HCT116 (cell line): ENCODE results near the gene TAAR8. TPM values are rescaled to one million over a fixed set of nuclear protein-coding genes. Genes with fewer than 3 reads are reported as not detected.

Experiments used
- ATAC-seq: fragments of 200-7000 bp; cut with Tn5 transposase; 2 replicates; pipeline ENCODE4 v1.9.1; 2020; ENCODE audit warnings: mild to moderate bottlenecking, moderate library complexity
- BruUV-seq: library from RNA; stranded (reverse); fragments of 400-500 nt; replicated peaks from 2 replicates; lab custom pipeline; 2021; lab: Mats Ljungman, UMichigan
- CTCF ChIA-PET: fragments of 300-600 bp; sonication (Branson Sonifier 250); formaldehyde crosslinking; loops from one replicate; lab custom pipeline; 2021; ENCODE audit warnings: antibody characterized with exemption; lab: Charles Lee
- POLR2A ChIA-PET: fragments of 300-600, 350-600 bp; sonication (Branson Sonifier 250); formaldehyde crosslinking; loops from one replicate; lab custom pipeline; 2021; ENCODE audit warnings: antibody characterized with exemption; lab: Charles Lee
- RAD21 ChIA-PET, 2 experiments: fragments of 300-600 bp; sonication (Branson Sonifier 250); formaldehyde crosslinking; loops; one replicate each; lab custom pipeline; 2023; ENCODE audit warnings: low total read pairs in 2 of 2; ENCODE audit not compliant: uncharacterized antibody in 2 of 2, unreplicated experiment in 2 of 2, low non-redundant PET in 1 of 2; lab: Charles Lee
- DNase-seq: peaks from one replicate; pipeline ENCODE4 v3.0.0-alpha.2; 2010; ENCODE audit warnings: low read depth, low spot score
- H2AFZ ChIP-seq: fragments of 200-600 bp; shearing (Covaris generic), sonication (generic); 2 replicates; pipeline ENCODE4 v1.6.1; 2017; ENCODE audit warnings: low read depth, mixed run types, mixed read lengths, antibody characterized with exemption, low read length; ENCODE audit not compliant: poor library complexity, severe bottlenecking
- H3K27ac ChIP-seq: 2 replicates; pipeline ENCODE4 v1.5.1; 2012; ENCODE audit warnings: low read depth, low read length
- H3K27me3 ChIP-seq: fragments of 200-600 bp; sonication (generic); 2 replicates; pipeline ENCODE4 v1.6.1; 2016; ENCODE audit warnings: mixed run types, low read length, mixed read lengths; ENCODE audit not compliant: insufficient read depth
- H3K36me3 ChIP-seq, 2 experiments: fragments of 200-500 bp in 1 of 2; fragments of 200-600 bp in 1 of 2; sonication (Bioruptor generic) in 1 of 2; sonication (generic) in 1 of 2; 2 replicates each; pipeline versions ENCODE4 v1.5.1 to v1.6.1; 2014 to 2016; ENCODE audit warnings: low read length in 2 of 2, inconsistent platforms in 1 of 2, mixed read lengths in 1 of 2, mixed run types in 1 of 2; ENCODE audit not compliant: insufficient read depth in 2 of 2, control insufficient read depth in 1 of 2
- H3K4me1 ChIP-seq, 2 experiments: fragments of 200-600 bp in 1 of 2; sonication (generic) in 1 of 2; 2 replicates each; pipeline versions ENCODE4 v1.5.1 to v1.6.1; 2012 to 2017; ENCODE audit warnings: low read length in 2 of 2, inconsistent platforms in 1 of 2, mild to moderate bottlenecking in 1 of 2, mixed read lengths in 1 of 2, mixed run types in 1 of 2, moderate library complexity in 1 of 2; ENCODE audit not compliant: insufficient read depth in 2 of 2, control insufficient read depth in 1 of 2
- H3K4me2 ChIP-seq: fragments of 200-600 bp; sonication (generic); 2 replicates; pipeline ENCODE4 v1.6.1; 2017; ENCODE audit warnings: mixed run types, low read length, mixed read lengths
- H3K4me3 ChIP-seq, 2 experiments: fragments of 200-600 bp in 1 of 2; sonication (generic) in 1 of 2; replicated peaks in 1 of 2; 2 replicates each; pipeline ENCODE4 v1.5.1; 2011 to 2016; ENCODE audit warnings: low read length in 2 of 2, control low read depth in 1 of 2, low read depth in 1 of 2, mild to moderate bottlenecking in 1 of 2, mixed read lengths in 1 of 2, mixed run types in 1 of 2
- H3K79me2 ChIP-seq: fragments of 200-600 bp; sonication (generic); 2 replicates; pipeline ENCODE4 v1.6.1; 2017; ENCODE audit warnings: mild to moderate bottlenecking, mixed run types, low read length, moderate library complexity, mixed read lengths; ENCODE audit not compliant: insufficient read depth
- H3K9ac ChIP-seq: fragments of 200-600 bp; sonication (generic); 2 replicates; pipeline ENCODE4 v1.6.1; 2016; ENCODE audit warnings: low read length, mixed read lengths
- H3K9me2 ChIP-seq: fragments of 200-600 bp; sonication (generic), shearing (Covaris generic); 2 replicates; pipeline ENCODE4 v1.6.1; 2017; ENCODE audit warnings: mixed run types, mild to moderate bottlenecking, moderate library complexity; ENCODE audit not compliant: insufficient read depth
- H3K9me3 ChIP-seq, 2 experiments: fragments of 200-500 bp in 1 of 2; fragments of 200-600 bp in 1 of 2; sonication (Bioruptor generic) in 1 of 2; sonication (generic) in 1 of 2; 2 replicates each; pipeline ENCODE4 v1.6.1; 2014 to 2017; ENCODE audit warnings: low read length in 2 of 2, mixed read lengths in 2 of 2, inconsistent platforms in 1 of 2, low read depth in 1 of 2, mild to moderate bottlenecking in 1 of 2, mixed run types in 1 of 2, moderate library complexity in 1 of 2; ENCODE audit not compliant: control insufficient read depth in 1 of 2, insufficient read depth in 1 of 2
- H4K20me1 ChIP-seq: fragments of 200-600 bp; sonication (generic), shearing (Covaris generic); 2 replicates; pipeline ENCODE4 v1.6.1; 2017; ENCODE audit warnings: mixed run types, mild to moderate bottlenecking, moderate library complexity; ENCODE audit not compliant: insufficient read depth
- CEBPB ChIP-seq: IDR thresholded peaks from 2 replicates; pipeline ENCODE4 v1.6.1; 2012; ENCODE audit warnings: low read depth
- POLR2AphosphoS5 ChIP-seq: IDR thresholded peaks from 2 replicates; pipeline ENCODE4 v1.6.1; 2011; ENCODE audit warnings: mild to moderate bottlenecking, low read depth, low read length, moderate library complexity
- RAD21 ChIP-seq: IDR thresholded peaks from 2 replicates; pipeline ENCODE4 v1.6.1; 2012; ENCODE audit warnings: low read depth, mild to moderate bottlenecking
- SIN3A ChIP-seq: IDR thresholded peaks from 2 replicates; pipeline ENCODE4 v1.6.1; 2012; ENCODE audit warnings: low read depth
- YY1 ChIP-seq: IDR thresholded peaks from 2 replicates; pipeline ENCODE4 v1.6.1; 2011; ENCODE audit warnings: low read length, low read depth, moderate library complexity, mild to moderate bottlenecking; ENCODE audit not compliant: insufficient replicate concordance; ENCODE audit errors: extremely low read depth
- ZNF274 ChIP-seq: fragments of 200-500 bp; sonication (Bioruptor generic); IDR thresholded peaks from 2 replicates; pipeline ENCODE4 v1.6.1; 2014; ENCODE audit warnings: mild to moderate bottlenecking, low read depth, low read length, inconsistent platforms
- intact Hi-C: fragments of 100-400 bp; cut with micrococcal nuclease; formaldehyde crosslinking; loops from 2 replicates; pipeline ENCODE4 v1.10.0; 2022
- total RNA-seq: library from RNA; stranded (reverse); gene quantifications from one replicate; pipeline ENCODE4 v1.2.1, GENCODE V29; 2021; ENCODE audit not compliant: unreplicated experiment
- TF ChIP-seq, protein P1 (sequence below): IDR thresholded peaks from 2 replicates; pipeline ENCODE4 v1.6.1; 2012
- TF ChIP-seq, protein P2 (sequence below), 3 experiments: fragments of 200-600 bp in 1 of 3; sonication (generic) in 1 of 3; IDR thresholded peaks in 2 of 3; conservative IDR thresholded peaks in 1 of 3; 2 replicates each; pipeline ENCODE4 v1.5.1; 2012 to 2017; ENCODE audit warnings: low read depth in 2 of 3, low read length in 2 of 3, antibody characterized with exemption in 1 of 3, borderline replicate concordance in 1 of 3, control low read depth in 1 of 3, mild to moderate bottlenecking in 1 of 3, mixed read lengths in 1 of 3, mixed run types in 1 of 3, moderate library complexity in 1 of 3; ENCODE audit not compliant: insufficient read depth in 1 of 3

TAAR8 gene
- total RNA-seq, 1 experiment from 2014 or later, result not detected

- peak overlapping the region; percentile 46 to 79; a peak in 3 of 4 replicates for H3K4me3 ChIP-seq
- no peak overlapping the region for H3K27ac ChIP-seq
- DNase-seq (no peak), ATAC-seq (no peak)
- intact Hi-C loops, result no loop called here
- H3K4me2 ChIP-seq, result peak overlapping the region; percentile 86
- no peaks in the 10 kb centered on the region for H4K20me1 ChIP-seq
- TF ChIP-seq, protein P1, sequence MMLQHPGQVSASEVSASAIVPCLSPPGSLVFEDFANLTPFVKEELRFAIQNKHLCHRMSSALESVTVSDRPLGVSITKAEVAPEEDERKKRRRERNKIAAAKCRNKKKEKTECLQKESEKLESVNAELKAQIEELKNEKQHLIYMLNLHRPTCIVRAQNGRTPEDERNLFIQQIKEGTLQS, result no peak
- TF ChIP-seq YY1 (no peak), ZNF274 (no peak), POLR2AphosphoS5 (no peak), CEBPB (no peak), RAD21 (no peak), SIN3A (no peak)
- TF ChIP-seq, protein P2, sequence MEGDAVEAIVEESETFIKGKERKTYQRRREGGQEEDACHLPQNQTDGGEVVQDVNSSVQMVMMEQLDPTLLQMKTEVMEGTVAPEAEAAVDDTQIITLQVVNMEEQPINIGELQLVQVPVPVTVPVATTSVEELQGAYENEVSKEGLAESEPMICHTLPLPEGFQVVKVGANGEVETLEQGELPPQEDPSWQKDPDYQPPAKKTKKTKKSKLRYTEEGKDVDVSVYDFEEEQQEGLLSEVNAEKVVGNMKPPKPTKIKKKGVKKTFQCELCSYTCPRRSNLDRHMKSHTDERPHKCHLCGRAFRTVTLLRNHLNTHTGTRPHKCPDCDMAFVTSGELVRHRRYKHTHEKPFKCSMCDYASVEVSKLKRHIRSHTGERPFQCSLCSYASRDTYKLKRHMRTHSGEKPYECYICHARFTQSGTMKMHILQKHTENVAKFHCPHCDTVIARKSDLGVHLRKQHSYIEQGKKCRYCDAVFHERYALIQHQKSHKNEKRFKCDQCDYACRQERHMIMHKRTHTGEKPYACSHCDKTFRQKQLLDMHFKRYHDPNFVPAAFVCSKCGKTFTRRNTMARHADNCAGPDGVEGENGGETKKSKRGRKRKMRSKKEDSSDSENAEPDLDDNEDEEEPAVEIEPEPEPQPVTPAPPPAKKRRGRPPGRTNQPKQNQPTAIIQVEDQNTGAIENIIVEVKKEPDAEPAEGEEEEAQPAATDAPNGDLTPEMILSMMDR (IDR thresholded peaks at IDR 0.05 in 2 of 3, conservative IDR thresholded peaks at IDR 0.05 in 1 of 3; ENCODE audit: borderline replicate concordance in 1 of 3, insufficient read depth in 1 of 3, low read depth in 2 of 3, low read length in 2 of 3), result no peak
- CTCF ChIA-PET, result interaction anchor here (1.1 to 1.7 kb wide), 3 partner anchors 19 to 310 kb away, joined by 3 to 7 read pairs (median 4); no protein-coding TSS in a partner anchor
- H3K9me3 ChIP-seq, result no peaks in the 10 kb centered on the region
- no peaks in the 10 kb centered on the region for H3K27me3 ChIP-seq
- no TSS peak for BruUV-seq
- POLR2A ChIA-PET, result no interaction called here
- H3K4me1 ChIP-seq, result peaks cover 6 to 18% of the 10 kb centered on the region in 2 experiments
- no peak overlapping the region for H2AFZ ChIP-seq
- H3K79me2 ChIP-seq, result peaks cover 50% of the 10 kb centered on the region
- H3K9me2 ChIP-seq, result no peaks in the 10 kb centered on the region
- H3K36me3 ChIP-seq, result no peaks in the 10 kb centered on the region
- RAD21 ChIA-PET, result interaction anchor here in 1 of 2 experiments (0.6 kb wide), 1 partner anchor 216 kb away, joined by 3 read pairs; no protein-coding TSS in a partner anchor
- peak overlapping the region; percentile 72; the same call in 1 of the 2 replicates for H3K9ac ChIP-seq
These were observed 40.6 kb upstream of the TAAR8 start for GRCh38 chr6:132511831-132512220.
